ENCODE results near the gene USP37. TPM values are rescaled to one million over a fixed set of nuclear protein-coding genes. Genes with fewer than 3 reads are reported as not detected.

USP37 gene
- total RNA-seq, 1 experiment from 2014 or later = 11.5 TPM

DNA sequence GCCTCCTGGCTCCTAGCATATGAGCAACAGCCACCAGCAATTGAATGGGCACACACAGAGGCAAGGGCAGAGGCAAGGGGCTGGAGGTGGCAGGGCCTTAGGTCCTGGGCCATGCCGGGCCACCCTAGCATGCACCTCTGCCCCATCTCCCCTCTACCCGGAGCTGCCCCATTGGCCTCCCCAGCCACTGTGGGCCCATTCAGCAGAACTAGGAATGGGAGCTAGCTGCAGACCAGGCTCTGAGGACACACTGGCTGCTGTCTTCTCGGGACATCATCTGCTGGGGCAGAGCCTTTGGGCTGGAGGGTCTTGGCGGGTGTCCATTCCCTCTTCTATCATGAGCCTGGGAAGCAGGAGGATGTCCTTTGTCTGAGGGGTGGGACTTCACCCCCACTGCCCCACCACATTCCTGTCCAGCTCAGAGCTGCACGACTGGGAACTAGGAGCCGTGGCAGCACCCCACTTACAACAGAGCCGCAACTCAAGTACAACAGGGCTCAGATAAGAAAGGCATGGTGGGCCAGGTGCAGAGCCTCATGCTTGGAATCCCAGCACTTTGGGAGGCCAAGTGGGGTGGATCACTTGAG lies 148.4 kb downstream of the USP37 start:
- in situ Hi-C loops (cut with HindIII; ENCODE audit: low pct_unique_long_range_greater_than_20kb, low sequenced_read_pairs) = no loop called here
- DNase-seq (ENCODE audit: low read depth) = no peak

DNA sequence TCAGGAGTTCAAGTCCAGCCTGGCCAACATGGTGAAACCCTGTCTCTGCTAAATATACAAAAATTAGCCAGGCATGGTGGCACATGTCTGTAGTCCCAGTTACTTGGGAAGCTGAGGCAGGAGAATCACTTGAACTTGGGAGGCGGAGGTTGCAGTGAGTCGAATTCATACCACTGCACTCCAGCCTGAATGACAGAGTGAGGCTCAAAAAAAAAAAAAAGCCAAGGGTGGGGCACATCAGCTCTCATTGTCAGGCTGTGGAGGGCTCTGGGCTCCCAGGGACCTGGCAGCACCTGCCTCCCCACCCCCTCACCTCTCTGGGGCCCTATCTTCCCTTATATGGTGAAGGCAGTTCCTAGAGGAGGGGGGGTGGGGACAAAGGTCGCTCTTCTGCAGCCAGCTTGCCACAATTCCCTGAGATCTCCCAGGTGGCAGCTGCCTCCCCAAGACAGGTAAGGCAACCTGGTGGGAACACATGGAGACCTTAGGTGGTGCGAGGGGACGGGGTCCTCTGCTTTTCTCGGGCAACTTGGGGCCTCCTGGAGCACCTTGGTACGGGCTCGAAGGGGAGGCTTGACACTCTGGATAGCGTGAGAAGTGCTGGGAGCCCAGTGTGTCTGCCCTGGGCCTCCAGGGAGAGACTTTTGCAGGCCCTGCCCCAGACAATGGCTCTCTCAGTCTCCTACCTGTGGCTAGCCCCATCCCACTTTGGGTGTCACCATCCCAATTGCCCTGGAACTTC lies 149.3 kb downstream of the USP37 start, which contains the start of gene VIL1:
TSS of gene VIL1 (plus strand) at position 407 of the 742 bp plus-strand sequence. CDS start 4,656 bp downstream, outside the sequence.
- in situ Hi-C loops (cut with HindIII; ENCODE audit: low pct_unique_long_range_greater_than_20kb, low sequenced_read_pairs) = no loop called here
- no peak for DNase-seq (ENCODE audit: low read depth)

DNA sequence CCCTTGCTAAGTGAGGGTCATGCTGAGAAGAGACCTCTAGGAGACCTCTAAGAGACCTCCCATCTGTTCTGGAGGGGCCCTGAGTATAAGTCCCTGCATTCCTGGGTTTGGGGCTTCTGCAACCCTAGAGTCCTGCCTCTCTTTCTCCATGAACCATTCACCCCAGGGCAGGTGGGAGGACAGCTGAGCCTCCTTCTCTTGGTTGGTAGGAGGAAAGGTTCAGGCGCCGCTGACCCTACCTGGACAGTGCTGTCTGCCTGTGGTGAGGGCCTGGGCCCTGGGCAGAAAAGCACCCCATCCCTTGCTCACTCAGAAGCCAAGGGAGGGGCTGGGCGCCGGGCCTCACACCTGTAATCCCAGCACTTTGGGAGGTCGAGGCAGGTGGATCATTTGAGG lies 149.8 kb downstream of the USP37 start:
- no peak for DNase-seq (ENCODE audit: low read depth)
- in situ Hi-C loops (cut with HindIII; ENCODE audit: low pct_unique_long_range_greater_than_20kb, low sequenced_read_pairs) = no loop called here

DNA sequence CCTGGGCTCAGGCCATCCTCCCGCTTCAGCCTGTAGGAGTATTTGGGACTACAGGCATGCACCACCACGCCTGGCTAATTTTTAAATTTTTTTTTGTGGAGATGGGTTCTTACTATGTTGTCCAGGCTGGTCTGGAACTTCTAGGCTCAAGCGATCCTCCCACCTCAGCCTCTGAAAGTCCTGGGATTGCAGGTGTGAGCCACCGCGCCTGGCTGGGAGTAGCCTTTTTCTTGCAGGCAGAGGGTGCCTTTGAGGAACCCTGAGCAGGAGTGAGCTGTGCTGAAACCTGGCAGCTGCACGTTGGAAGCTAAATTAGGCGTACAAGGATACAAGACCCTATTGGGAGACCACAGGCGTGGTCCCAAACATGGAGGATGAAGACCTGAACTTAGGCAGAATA lies 160.4 kb downstream of the USP37 start:
- in situ Hi-C loops (cut with HindIII; ENCODE audit: low pct_unique_long_range_greater_than_20kb, low sequenced_read_pairs) = no loop called here
- no peak for DNase-seq (ENCODE audit: low read depth)

DNA sequence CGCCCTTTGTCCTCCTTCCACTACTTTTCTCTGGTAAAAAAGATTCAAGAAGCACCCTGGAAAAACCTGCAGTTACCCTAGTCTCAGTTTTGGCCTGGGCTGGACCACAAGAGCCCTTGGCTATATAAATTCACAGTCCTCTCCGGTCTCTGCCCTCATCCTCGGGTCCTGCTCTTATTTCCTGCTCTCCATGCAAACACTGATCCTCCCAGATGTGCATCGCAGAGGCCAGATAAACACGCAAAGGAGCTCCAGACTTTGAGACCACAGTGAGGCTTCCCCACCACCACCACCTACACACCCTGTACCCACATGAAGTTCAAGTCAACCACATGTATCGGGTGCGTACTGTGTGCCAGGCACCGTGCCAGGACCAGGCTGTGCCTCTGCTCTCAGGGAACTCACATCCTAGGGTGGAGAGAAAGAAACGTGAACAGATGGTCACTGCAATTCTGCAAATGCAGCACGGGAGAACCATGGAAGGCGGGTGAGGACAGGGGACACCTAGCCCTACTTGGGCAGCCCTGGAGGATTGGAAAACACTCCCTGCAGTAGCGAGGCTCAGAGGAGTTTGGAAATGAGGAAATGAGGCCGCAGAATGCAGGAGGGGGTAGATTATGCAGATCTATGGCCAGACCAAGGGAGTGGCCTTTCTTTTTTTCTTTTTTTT lies 161.1 kb downstream of the USP37 start:
- no peak for DNase-seq (ENCODE audit: low read depth)
- in situ Hi-C loops (cut with HindIII; ENCODE audit: low pct_unique_long_range_greater_than_20kb, low sequenced_read_pairs) = no loop called here

DNA sequence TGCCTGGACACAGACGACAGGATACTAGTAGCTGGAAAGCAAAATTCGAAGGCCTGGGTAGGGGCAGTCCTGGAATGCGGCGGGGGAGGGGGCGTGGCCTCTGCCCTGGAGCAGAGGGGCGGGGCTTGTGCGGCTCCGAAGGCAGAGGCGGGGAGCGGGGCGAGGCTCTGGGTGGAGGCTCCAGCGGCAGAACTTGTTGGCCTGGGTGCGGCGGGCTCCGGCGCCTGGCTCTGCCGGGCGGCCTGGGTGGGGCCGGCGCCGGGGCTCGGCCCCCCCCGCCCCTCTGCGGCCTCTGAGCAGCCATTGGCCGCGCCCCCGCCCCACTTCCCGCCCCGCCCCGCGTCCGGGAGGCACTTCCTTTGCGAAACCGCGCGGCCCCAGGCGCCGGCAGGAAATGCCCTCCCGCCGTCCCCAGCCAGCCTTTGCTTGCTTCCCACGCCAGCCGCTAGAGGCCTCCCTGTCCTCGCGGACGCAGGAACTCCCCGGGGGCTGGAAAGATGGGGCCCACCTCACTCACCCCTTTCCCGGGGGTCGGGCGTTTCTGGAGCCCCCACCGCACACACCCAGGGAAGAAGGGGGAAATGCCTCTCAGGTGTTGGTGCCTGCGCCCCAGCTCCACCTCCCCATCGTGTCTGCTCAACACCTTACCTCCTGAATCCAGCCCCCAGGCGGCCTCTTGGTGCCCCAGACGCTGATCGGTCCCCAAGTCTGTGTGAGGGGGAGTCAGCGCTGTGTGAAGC lies 161.8 kb downstream of the USP37 start:
- in situ Hi-C loops (cut with HindIII; ENCODE audit: low pct_unique_long_range_greater_than_20kb, low sequenced_read_pairs) = no loop called here
- peak; percentile 89 for DNase-seq (ENCODE audit: low read depth)

DNA sequence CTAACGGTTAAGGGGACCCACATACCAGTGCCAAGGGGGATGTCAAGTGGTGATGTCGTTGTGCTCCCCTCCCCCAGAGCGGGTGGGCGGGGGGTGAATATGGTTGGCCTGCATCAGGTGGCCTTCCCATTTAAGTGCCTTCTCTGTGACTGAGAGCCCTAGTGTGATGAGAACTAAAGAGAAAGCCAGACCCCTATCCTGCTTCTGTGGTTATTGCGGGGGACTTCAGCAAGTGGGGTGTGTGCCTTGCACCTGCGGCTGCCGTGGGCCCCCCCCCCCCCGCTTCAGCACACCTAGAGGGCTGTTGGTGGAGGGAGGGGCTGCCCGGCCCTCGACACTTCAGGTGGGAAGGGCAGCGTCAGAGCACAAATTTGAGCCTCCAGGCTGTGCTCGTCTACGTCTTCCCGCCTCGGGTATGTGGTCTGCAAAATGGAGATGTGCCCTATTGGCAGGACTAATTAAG lies 162.4 kb downstream of the USP37 start:
- DNase-seq (ENCODE audit: low read depth) = no peak
- in situ Hi-C loops (cut with HindIII; ENCODE audit: low pct_unique_long_range_greater_than_20kb, low sequenced_read_pairs) = no loop called here

DNA sequence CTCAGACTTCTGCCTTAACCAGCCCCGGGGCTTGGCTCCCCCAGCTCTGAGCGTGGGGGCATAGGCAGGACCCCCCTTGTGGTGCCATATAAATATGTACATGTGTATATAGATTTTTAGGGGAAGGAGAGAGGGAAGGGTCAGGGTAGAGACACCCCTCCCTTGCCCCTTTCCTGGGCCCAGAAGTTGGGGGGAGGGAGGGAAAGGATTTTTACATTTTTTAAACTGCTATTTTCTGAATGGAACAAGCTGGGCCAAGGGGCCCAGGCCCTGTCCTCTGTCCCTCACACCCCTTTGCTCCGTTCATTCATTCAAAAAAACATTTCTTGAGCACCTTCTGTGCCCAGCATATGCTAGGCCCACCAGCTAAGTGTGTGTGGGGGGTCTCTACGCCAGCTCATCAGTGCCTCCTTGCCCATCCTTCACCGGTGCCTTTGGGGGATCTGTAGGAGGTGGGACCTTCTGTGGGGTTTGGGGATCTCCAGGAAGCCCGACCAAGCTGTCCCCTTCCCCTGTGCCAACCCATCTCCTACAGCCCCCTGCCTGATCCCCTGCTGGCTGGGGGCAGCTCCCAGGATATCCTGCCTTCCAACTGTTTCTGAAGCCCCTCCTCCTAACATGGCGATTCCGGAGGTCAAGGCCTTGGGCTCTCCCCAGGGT lies 162.9 kb downstream of the USP37 start:
- in situ Hi-C loops (cut with HindIII; ENCODE audit: low pct_unique_long_range_greater_than_20kb, low sequenced_read_pairs) = no loop called here
- no peak for DNase-seq (ENCODE audit: low read depth)

DNA sequence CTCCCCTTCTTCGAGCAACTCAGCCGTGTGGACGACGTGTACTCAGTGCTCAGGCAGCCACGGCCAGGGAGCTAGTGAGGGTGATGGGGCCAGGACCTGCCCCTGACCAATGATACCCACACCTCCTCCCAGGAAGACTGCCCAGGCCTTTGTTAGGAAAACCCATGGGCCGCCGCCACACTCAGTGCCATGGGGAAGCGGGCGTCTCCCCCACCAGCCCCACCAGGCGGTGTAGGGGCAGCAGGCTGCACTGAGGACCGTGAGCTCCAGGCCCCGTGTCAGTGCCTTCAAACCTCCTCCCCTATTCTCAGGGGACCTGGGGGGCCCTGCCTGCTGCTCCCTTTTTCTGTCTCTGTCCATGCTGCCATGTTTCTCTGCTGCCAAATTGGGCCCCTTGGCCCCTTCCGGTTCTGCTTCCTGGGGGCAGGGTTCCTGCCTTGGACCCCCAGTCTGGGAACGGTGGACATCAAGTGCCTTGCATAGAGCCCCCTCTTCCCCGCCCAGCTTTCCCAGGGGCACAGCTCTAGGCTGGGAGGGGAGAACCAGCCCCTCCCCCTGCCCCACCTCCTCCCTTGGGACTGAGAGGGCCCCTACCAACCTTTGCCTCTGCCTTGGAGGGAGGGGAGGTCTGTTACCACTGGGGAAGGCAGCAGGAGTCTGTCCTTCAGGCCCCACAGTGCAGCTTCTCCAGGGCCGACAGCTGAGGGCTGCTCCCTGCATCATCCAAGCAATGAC lies 163.6 kb downstream of the USP37 start:
- in situ Hi-C loops (cut with HindIII; ENCODE audit: low pct_unique_long_range_greater_than_20kb, low sequenced_read_pairs) = no loop called here
- DNase-seq (ENCODE audit: low read depth) = no peak

DNA sequence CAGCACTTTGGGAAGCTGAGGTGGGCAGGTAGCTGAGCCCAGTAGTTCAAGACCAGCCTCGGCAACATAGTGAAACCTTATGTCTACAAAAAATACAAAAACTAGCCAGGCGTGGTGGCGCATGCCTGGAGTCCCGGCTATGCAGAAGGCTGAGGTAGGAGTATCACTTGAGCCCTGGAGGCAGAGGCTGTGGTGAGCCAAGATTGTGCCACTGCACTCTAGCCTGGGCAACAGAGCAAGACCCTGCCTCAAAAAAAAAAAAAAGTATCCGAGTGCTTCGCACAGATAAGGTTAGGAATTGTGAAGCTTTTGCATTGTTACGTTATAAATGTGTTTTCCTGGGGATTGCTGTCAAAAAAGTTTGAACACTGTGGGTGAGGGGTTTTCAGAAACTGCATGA lies 164.3 kb downstream of the USP37 start:
- DNase-seq (ENCODE audit: low read depth) = no peak
- in situ Hi-C loops (cut with HindIII; ENCODE audit: low pct_unique_long_range_greater_than_20kb, low sequenced_read_pairs) = no loop called here

DNA sequence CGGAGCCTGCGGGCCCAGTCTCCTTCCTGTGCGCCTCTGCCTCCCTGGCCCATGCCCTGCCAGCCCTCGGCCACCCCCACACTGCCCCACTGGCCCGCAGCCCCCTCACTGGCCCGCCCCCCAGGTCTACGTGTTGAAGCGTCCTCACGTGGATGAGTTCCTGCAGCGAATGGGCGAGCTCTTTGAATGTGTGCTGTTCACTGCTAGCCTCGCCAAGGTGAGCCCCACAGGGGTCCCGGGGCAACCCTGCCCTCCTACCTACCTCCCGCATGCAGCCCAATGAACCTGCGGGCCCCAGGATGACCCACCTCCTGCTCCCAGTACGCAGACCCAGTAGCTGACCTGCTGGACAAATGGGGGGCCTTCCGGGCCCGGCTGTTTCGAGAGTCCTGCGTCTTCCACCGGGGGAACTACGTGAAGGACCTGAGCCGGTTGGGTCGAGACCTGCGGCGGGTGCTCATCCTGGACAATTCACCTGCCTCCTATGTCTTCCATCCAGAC lies 165.2 kb downstream of the USP37 start:
- in situ Hi-C loops (cut with HindIII; ENCODE audit: low pct_unique_long_range_greater_than_20kb, low sequenced_read_pairs) = no loop called here
- no peak for DNase-seq (ENCODE audit: low read depth)

DNA sequence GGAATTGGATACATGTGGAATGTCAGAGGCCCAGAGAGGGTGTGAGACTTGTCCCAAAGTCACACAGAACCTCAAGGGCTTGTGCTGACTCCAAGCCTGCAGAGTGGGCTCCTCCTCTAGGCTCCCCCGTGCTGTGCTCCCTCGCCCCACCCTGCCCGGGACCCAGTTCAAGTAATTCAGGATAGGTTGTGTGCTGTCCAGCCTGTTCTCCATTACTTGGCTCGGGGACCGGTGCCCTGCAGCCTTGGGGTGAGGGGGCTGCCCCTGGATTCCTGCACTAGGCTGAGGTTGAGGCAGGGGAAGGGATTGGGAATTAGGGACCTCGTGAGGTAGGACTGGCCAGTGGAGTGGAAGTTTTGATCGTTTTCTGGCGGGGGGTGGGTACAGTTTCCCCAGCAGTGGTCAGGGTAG lies 165.7 kb downstream of the USP37 start:
- DNase-seq (ENCODE audit: low read depth) = no peak
- in situ Hi-C loops (cut with HindIII; ENCODE audit: low pct_unique_long_range_greater_than_20kb, low sequenced_read_pairs) = no loop called here

DNA sequence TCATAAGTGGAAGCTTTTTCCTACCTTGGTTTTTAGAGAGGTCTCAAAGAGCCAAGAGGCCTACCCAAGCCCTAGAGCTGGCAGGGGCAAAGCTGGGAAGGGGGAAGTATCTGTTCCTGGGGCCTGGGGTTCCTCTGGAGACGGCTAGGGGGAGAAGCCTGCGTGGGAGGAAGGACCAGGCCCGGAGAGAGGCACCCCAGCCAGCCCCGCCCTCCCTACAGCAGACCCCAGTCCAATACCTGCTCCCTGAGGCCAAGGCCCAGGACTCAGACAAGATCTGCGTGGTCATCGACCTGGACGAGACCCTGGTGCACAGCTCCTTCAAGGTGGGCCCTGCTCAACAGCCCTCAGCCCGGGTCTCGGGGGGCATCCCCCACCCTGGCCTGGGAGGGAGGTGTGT lies 166.3 kb downstream of the USP37 start:
- in situ Hi-C loops (cut with HindIII; ENCODE audit: low pct_unique_long_range_greater_than_20kb, low sequenced_read_pairs) = no loop called here
- no peak for DNase-seq (ENCODE audit: low read depth)

DNA sequence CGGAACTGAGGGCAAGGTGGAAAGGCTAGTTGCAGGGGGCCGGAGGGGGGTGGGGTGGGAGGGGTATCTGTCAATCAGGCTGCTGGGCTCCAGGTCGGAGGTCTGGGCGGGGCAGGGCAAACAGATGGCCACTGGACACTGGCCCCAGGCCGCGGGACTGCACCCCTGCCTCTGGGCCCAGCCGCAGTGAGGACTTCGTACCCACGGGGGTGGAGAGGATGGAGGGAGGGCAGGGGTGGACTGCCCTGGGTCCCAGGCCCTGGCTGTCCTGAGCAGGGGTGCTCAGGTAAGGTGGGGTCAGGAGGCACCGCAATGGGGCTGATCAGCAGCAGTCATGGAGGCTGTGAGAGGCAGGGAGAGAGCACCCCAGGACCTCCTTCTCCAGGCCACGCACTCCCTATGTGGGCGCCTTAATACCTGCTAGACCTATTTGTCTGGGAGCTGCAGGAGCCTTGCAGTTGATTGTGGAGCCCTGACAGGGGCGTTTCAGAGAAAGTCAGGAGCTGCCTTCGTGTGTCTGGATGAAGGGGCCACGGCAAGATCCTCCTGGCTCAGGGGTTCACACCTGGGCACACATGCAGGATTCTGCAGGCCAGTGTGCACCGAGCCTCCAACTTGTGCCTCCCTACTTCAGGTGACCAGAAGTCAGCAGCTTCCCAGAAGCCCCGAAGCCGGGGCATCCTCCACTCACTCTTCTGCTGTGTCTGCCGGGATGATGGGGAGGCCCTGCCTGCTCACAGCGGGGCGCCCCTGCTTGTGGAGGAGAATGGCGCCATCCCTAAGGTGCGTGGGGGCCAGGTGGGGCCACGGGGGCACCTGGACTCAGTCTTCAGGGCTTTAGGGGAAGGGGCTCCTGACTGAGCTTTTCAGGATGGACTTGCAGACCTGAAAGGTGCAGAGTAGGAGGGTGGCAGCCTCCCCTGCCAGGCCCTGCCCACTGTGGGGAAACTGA lies 166.9 kb downstream of the USP37 start:
- DNase-seq (ENCODE audit: low read depth) = no peak
- in situ Hi-C loops (cut with HindIII; ENCODE audit: low pct_unique_long_range_greater_than_20kb, low sequenced_read_pairs) = no loop called here
